ENCODE measurements around the gene NCAM1.

Gene NCAM1

DNA sequence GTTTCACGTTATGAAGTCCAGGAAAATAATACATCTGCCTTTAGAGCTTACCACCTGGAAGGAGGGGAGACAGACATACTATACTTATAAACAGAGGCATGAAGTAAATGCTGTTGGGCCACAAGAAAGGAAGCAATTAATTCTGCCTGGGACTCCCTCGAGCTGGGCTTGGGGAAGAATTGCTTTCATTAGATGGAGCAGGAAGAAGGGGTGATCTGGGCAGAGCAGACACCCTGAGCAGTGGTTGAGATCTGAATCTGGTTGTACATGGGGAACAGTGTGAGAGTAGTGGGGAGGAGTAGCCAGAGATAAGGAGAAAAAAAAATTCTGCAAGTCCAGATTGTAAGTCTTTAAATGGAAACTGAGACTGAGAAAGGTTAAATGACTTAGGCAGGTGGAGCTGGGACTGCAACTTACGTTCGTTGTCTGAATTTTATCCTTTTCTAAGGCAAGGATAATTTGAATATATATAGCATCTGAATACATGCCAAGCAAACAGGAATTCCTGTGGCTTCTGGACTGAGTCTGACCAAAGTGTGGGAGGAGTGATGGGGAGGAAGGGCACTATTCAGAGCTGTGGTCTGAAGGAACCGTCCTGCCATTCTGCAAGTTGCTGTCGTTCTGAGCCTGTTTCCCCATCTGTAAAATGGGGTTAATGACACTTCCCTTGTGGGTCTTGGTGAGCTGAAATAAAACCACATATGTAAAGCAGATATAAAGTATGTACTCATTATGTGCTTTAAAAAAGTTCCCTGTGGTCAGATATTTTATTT, 7.9 kb downstream of the NCAM1 start:
- no peak for DNase-seq

DNA sequence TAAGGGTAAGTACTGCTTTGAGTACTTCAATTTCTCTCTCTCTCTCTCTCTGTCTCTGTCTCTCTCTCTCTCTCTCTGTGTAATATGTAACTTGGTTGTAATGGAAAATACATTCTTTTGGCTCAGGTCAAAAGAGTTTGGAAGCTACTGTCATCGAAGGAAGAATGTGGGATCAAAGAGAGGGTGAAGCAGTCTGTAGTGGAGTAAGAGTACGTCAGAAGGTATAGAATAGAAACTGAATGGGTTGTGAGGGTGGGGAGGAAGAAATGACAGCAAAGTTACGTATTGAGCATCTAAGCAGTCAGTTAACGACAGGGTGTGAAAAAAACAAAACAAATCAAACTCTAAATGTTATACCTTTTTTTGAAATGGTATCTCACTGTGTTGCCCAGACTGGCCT, 10.0 kb downstream of the NCAM1 start:
- DNase-seq = no peak

DNA sequence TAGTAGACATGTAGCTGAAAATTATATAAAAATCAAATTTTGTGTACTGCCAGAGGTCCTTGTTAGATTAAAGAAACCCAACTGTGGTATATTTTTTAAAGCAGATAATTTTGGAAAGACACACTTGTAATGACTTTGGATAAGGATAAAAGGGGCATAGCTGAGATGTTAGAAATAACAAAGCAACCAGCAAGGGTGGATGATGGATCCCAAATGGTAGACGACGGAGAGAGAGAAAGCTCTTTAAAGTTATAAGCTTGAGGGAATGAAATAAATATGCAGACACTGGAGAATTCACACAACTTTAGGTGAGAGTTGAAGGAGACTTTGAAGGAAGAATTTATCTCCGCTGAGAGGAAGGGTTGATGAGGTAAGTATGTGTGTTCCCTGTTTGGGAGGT, 10.6 kb downstream of the NCAM1 start:
- no peak for DNase-seq

DNA sequence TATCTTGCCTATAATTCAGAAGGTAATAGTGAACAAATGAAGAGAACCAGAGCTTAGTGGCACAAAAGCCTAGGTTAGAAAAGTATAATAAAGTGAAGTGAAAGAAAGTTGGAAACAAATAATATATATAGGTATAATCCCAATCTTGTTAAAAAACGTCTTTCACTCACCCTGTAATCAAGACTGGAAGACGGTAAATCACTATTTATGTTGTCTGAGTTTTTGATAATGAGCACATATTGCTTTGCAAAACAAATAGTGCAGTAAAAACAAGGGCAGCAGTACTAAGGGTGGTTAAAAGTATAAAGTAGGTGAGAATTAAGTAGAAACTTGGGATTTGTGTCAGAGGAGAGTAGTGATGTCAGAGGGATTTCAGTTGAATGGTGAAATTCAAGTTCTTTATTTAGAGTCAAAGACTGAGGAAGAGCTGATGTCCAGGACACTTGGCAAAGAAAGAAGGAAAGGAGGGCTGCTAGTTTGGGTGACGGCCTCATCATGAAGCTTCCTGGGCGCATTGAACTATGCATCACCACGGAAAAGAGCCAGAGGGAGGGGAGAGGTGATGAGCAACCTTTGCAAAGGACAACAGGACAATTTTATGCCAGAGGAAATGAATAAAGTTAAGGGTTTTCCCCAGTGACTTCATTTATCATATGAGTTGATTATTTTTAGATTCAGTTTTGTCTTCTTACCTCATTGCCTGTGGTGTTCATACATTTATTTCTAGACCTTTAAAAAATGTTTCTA, 11.4 kb downstream of the NCAM1 start:
- DNase-seq = no peak

DNA sequence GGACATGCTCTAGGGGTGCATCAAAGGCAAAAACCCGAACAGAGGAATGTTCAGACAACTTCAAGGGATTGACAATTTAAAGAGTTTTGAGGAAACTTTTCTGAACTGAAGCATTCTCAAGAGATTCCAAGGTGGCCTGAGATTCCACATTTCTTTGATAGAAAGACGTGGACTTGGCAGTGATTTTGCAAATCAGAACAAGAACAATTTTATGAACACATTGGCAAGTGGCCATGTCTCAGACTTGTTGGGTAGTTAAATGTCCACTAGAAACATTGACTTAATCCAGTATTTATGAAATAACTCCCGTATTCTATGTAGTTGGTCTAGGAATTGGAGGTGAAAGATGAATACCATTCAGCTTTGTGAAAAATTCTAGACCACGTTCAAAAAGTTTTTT, 13.8 kb downstream of the NCAM1 start:
- DNase-seq = no peak

DNA sequence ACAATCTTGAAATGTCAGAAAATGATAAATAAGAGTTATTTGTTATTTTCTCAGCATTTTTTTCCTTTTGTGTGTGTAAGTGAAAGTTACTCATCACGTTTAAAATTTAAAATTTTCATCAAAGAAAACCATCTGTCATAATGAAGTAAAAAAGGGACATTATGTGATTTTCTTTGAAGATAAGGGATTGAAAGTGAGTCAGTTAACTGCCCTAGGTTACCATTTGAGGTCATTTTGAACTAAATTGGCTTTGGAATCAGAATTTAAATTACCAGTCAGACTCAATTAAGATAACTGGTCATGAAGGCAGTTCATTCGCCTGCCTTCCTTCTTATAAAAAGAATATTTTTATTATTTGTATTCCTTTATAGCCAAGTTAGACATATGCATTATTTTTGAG, 14.3 kb downstream of the NCAM1 start:
- DNase-seq = no peak

DNA sequence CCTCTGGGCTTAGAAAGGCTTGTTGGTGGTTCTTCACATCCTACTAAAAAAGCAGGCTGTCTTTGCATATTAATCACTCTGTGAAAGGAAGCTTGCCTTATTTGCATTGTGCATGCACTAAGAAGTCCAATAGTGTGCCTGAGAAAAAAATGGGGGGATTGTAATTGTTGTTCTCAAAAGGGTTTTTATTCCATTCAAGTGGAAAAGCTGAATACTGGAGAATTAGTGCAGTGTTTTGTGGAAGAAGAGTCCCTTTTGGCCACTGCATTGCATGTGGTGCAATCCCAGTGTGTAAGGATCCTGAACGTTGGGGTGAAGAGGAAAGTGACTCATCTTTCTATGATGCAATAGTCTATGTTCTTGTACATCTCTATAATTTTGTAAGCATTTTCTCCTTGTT, 16.5 kb downstream of the NCAM1 start:
- peak; percentile 32 for DNase-seq

DNA sequence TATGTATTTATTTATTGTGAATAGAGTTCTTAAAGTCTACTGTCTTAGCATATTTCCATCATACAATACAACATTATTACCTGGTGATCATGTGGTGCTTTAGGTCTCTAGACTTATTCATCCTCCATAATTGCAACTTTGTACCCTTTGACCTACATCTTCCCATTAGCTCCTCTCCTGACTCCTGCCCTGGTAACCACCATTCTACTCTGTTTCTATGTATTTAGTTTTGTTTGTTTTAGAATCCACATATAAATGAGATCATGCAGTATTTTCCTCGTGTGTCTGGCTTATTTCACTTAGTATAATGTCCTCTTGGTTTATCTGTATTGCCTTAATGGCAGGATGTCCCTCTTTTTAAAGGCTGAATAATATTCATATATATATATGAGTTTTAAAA, 22.7 kb downstream of the NCAM1 start:
- no peak for DNase-seq

DNA sequence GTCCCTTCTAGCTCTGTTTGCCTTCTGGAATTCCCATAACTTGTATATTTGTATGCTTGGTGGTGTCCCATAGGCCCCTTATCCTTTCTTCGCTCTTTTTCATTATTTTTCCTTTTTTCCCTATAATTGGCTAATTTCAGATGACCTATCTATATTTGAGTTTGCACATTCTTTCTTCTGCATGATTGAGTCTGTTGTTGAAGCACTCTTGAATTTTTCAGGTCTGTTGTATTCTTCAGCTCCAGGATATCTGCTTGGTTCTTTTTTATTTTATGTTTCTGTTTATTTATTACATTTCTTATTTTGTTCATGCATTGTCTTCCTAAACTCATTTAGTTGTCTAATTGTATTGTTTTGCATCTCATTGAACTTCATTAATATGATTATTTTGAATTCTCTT, 28.0 kb downstream of the NCAM1 start:
- no peak for DNase-seq

DNA sequence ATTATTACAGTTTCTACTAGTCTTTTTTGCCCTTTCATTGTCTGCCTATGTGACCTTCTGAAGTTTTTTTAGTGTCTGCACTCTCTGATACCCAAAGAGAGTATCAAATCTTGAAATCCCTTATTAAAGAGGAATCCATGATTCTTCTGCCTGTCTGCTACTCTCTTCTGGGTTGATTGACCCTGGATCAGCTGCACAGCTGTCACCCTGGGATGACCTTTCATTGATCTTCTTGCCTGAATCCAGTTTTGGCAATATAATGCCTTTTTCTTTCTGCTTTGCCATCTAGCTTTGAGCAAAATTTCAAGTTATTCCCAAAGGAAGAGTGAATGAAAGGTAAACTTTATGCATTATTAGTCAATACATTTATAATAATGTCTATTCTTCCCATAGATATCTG, 32.6 kb downstream of the NCAM1 start:
- no peak for DNase-seq

DNA sequence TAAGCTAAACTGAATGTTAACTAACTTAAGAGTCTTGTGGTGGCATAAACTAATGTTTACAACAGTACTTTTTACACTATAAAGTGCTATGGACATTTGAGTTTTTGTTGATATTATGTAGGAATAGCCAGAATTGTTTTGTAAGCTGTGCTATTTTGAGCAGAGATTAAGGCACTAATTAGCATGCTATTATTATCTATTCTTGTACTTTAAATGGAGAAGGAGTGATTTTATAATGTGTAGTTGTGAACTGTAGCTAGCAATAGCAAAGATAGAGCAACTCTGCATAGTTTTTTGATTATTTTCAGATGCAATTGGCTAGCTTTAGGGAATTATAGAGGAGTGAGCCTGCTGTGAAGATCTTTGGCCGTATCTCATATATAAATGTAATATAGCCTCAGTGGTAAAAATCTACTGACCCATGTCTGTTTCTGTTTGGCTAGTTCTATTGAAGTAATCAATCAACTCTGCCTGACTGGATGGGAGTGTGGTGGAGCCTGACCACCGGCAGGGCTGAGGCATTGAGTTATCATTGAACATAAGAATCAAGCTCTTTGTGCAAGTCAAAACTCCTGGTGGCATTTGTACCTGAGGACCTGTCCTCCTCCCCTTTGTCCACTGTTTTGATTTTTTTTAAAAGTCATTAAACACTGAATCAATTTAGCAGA, 34.3 kb downstream of the NCAM1 start:
- DNase-seq = no peak

DNA sequence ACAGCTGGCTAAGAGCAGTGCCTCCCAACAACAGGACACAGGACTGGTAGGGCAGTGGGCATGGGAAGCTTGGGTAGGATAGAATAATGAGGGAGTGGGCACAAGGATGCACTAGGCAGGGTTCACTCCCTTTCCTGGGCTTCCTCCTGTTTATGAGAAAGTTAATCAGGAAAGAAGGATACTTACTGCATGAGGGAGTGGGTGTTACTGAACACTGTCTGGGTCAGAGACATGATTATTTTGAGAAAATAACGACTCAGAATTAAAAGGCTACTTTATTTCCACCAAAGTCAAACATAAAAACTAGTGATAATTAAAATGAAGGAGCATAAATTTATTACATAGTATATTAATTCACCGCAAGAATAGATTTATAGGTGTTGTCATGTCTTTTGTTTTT, 35.8 kb downstream of the NCAM1 start:
- DNase-seq = no peak

DNA sequence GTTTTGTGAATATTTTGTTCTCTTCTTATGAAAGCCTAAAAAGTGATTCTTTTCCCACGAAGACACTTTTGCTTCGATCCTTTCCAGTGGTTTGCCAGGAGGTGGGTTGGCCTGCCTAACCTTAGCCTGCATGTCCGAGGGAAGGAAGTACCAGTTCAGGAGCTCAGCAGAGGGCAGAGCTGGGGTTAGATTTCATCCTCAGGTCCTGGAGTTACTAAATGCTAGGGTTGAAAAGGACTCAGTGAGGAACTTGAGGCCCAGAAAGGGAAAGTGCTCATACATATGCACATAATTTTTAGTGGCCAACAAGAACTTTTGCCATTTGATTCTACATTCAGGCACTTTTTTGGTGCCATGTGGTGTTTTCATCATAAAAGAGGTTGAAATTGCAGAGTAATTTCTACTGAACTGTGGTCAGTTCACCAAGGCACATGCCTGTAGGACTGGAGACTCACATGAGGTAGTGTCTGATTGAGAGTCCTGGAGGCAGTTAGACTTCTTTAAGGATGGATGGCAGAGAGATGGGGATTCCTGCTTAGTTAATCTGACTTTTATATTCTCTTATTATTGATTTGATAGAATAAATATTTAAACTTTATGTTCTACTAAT, 36.7 kb downstream of the NCAM1 start:
- DNase-seq = no peak

DNA sequence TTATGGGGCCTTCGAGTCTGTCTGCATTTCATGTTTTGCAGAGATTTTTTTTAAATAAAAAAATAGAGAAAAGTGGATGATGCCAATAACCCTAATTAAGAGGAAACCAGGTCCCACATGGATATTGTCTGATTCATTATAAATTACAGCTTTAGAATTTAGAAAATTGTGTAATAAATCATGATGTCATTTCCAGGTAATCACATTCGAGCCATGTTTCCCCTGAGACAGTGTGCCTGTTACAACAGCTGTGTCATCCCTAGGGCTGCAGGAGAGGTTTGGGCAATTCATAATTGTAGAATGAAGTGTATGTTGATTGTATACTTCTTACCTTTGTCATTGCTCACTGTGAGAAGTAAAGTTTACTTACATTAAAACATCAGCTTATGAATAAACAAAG, 38.3 kb downstream of the NCAM1 start:
- DNase-seq = no peak

DNA sequence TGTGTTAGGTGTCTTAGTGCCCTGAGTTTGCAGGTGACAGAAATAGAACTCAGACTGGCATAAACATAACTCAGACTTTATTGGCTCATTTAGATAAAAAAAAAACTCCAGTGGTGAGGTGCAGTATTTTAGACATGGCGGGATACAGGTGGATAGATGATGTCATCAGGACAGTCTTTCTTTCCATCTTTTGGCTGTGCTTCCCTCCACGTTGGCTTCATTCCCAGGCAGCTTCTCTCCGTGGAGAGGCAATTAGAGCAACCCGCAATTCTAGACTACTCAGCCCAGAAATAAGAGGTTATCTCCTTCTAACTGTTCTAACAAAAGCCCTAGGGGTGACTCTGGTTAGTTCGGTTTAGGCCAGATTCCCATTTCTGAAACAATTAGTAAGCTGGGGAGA, 40.5 kb downstream of the NCAM1 start:
- no peak for DNase-seq

DNA sequence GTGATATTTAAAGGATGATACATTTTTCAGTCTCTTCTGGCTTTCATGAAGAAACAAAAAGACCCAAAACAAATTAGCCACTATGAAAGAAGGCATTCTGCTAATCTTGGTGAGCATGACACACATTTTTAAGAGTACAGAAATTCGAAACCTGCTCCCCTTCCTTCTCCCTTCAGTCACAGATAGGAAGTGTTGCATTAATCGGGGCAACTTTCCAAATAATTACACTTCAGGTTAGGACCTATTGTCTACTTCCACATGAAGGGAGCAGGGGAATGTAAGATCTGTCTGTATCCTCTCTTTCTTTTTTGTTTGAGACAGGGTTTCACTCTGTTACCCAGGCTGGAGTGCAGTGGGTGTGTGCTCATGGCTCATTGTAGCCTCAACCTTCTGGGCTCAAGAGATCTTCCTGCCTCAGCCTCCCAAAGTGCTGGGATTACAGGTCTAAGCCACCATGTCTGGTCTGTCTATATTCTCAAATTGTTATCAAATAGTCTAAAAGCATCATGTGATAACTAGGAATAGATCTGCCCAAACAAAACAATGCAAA, 45.8 kb downstream of the NCAM1 start:
- no peak for DNase-seq

DNA sequence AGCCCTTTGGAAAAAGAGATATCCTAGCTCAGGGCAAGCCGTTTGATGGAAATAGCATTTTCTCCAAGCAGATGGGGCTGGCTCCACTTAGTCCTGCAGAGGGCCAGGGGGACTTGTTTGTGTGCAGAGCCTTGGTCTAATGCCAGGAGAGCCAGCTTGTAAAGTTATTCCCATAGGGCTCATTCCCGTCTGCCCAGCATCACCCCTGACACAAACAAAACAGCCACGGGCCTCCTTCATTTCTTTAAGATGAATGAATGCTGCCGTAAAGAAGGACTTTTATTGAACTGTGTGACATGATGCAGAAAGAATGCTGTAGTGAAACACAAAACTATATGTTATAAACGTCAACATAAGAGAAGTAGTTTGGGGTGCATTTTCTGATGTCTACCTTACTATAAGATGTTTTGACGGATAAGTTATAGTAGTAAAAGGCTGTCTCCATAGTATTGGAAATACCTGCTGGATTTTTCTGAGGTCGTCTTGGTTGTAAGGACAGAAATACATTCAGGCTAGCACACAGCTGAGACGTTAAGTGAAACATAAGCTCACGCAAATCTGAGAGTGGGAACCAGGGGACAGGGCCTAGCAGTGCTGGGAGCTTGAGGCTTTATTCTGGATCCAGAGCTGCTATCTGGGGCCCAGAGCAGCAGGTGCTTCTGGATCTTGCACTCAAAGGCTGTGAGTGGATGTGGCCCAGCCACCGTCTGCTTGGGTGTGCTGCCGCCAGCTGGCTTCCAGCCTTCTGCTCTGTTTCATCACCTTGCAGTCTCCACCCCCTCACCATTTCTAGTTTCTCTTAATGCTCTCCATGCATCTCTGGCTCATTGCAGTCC, 53.3 kb downstream of the NCAM1 start:
- DNase-seq = peak; percentile 58

DNA sequence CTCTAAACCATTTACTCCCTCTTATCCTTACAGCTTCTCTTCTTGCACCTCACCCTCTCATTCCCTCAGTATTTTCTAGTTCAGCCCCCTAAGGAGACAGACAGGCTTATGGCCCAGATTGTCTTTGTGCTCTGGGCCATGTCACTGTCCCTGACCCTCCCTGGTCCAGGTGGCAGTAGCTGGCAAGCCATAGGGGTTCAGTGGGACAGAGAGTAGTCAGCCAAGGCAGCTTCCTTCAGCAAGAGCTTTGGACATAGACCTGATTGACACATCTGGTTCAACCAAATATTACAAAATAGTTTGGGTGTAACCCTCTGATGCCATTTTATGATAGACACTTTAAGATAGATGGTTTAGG, 53.9 kb downstream of the NCAM1 start:
- DNase-seq = no peak

DNA sequence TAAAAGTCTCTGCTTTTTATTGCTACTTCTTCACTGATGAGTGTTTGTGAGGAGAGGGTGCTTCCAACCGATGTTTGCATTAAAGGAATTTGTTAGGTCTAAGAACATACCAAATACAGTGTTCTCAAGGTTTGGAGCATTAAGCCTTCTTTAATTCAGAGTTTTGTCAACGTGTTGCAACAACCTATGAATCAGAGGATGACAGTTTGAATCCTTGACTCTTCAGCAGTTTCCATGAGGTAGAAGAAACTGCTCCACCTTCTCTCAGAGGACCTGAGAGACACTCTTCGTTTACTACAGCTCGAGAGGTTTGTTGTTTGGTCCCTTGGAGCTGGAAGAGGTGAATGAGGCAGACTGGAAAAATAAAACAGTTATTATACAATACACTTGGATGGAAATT, 55.7 kb downstream of the NCAM1 start:
- DNase-seq = no peak

DNA sequence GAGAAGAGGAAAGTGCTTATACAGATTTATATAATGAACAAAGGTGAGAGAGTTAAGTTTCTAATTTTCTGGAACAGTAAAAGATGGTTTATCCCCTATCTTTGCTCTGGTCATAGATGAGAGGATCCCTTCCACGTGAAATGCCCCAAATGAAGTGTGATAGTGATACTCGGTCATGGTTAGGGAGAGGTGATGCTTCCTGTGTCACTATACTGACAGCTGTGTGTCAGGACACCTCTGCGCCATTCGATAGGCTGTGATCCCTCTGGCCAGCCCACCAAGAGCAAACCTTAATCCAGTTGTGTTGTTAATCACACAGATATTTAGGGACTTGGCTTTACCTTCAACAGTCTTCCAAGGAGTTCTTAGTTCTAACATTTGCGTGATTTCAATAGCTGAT, 57.7 kb downstream of the NCAM1 start:
- no peak for DNase-seq

DNA sequence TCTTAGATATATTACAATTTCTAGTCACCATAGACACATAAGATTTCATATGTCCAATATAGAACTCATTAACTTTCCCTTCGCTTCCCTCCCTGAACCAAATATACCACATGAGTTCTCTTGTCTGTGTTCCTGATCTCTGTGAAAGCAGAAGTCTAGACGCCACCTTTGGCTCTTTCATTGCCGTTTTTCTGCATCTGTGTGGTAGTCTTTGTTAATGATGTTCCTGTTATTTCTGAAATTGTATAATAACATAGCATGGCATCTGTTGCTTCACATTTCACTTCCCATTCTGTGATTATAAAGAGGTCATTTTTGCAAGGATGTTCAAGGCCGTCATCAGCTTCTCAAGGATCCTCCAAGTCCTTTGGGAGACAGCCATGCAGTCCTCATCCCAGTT, 58.5 kb downstream of the NCAM1 start:
- no peak for DNase-seq

DNA sequence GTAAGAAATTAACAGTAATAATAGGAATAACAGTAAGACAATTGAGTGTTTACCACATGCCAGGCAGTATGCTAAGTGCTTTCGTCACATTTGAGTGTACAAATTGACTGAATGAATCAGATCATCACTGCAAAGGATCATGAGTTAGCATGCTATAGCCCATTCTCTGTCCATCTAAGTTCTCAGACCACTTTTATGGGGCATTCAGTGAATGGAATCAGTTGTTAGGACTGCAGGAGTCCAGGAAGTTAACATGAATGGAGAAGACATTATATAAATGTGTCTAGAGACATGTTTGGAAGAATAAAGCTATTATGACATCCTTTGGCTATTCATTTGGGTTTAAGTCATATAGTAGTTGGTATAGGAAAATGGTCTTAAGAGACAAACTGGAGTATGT, 59.9 kb downstream of the NCAM1 start:
- no peak for DNase-seq

DNA sequence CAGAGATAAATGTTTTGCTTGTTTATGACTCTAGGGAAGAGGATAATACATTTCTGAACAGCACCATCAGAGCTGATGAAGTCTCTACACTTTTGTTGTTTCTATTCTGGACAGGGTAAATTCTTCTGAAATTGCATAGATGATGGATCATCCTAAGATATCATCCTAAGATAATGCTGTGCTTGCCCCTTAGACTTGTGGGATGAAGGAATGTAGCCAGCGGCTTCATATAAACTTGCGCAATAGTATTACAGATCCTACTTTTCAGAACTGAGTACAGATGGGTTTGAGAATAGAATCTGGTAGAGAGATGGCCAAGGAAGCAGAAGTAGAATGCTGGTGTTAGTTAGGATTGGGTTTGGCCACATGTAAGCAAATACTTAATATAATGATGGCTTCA, 61.0 kb downstream of the NCAM1 start:
- DNase-seq = no peak
